GM21447 (cell line): Measurements from ENCODE around the gene KRTAP5-5.
"Not testable (repeated sequence)": the region's sequence is repeated elsewhere in the genome, so short reads cannot be mapped to it uniquely, and the experiment has no call there.

Source experiments
- ATAC-seq: cut with Tn5 transposase; IDR thresholded peaks from one replicate; pipeline ENCODE4 v1.9.1; 2021; ENCODE audit not compliant: unreplicated experiment

The KRTAP5-5 gene, protein sequence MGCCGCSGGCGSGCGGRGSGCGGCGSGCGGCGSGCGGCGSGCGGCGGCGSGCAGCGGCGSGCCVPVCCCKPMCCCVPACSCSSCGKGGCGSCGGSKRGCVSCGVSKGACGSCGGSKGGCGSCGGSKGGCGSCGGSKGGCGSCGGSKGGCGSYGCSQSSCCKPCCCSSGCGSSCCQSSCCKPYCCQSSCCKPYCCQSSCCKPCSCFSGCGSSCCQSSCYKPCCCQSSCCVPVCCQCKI

DNA sequence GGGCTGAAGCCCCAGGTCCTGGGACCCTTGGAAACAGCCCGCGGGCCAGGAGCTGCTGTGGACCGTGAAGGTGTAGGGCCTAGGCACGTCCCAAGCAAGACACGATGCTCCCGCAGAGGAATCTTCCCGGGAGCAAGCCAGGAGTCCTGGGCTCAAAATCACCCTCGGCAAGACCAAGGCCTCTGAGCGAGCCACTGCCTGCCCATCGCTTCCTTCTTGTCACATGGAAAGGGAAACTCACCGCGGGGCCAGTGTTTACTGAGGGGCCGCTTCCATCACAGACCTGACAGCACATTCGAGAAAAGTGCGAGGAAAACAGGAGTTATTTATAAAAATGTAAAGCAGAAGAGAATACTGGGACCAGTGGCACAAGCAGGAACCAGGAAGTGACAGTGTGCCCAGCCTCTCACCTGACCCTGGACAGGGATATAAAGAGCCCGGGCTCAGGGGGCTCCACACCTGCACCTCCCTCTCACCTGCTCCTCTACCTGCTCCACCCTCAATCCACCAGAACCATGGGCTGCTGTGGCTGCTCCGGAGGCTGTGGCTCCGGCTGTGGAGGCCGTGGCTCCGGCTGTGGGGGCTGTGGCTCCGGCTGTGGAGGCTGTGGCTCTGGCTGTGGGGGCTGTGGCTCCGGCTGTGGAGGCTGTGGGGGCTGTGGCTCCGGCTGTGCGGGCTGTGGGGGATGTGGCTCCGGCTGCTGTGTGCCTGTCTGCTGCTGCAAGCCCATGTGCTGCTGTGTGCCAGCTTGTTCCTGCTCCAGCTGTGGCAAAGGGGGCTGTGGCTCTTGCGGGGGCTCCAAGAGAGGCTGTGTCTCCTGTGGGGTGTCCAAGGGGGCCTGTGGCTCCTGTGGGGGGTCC, at the start of gene KRTAP5-5:
Gene KRTAP5-5 (plus strand): TSS at position 450 of the 860 bp plus-strand sequence. CDS start 66 bp downstream, at position 516.
- no peak for ATAC-seq

DNA sequence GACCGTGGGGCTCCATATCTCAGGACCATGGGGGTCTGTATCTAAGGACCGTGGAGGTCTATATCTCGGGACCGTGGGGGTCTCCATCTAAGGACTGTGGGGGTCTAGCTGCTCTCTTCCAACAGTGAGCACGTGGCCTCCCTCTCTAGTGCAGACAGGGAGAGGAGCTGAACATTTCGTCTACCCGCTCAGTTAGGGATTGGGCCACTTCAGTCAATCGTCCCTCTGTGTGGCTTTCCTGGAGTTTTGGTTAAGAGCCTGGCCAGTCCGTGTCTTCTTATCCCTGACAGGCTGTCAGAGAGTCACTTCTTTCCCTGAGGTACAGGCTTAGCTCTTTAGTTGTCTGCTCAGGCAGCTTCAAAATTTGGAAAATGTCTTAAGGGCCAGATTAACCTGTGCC, 47.6 kb upstream of the KRTAP5-5 start:
- no peak for ATAC-seq

DNA sequence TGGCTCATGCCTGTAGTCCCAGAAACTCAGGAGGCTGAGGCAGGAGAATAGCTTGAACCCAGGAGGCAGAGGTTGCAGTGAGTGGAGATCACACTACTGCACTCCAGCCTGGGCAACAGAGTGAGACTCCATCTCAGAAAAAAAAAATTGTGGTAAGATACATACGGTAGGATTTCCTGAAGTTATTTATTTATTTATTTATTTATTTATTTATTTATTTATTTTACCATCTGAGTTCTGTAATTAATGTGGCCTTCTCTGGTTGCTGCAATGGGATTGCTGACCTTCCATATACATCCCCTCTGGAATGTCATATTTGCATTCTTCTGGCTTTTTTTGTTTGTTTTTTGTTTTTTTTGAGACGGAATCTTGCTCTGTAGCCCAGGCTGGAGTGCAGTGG, 46.7 kb upstream of the KRTAP5-5 start:
- not testable (repeated sequence) for ATAC-seq

DNA sequence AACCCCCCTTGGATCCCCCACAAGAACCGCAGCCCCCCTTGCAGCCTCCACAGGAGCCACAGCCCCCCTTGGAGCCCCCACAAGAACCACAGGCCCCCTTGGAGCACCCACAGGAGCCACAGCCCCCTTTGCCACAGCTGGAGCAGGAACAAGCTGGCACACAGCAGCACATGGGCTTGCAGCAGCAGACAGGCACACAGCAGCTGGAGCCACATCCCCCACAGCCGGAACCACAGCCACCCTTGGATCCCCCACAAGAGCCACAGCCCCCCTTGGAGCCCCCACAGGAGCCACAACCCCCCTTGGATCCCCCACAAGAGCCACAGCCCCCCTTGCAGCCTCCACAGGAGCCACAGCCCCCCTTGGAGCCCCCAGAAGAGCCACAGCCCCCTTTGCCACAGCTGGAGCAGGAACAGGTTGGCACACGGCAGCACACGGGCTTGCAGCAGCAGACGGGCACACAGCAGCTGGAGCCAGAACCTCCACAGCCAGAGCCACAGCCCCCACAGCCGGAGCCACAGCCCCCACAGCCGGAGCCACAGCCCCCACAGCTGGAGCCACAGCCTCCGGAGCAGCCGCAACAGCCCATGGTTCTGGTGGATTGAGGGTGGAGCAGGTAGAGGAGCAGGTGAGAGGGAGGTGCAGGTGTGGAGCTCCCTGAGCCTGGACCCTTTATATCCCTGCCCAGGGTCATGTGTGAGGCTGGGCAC, 44.8 kb upstream of the KRTAP5-5 start, which contains the start of gene KRTAP5-1:
Gene KRTAP5-1 (minus strand): TSS at position 623 of the 710 bp plus-strand sequence. CDS start 34 bp downstream, at position 589.
- ATAC-seq, result not testable (repeated sequence)

DNA sequence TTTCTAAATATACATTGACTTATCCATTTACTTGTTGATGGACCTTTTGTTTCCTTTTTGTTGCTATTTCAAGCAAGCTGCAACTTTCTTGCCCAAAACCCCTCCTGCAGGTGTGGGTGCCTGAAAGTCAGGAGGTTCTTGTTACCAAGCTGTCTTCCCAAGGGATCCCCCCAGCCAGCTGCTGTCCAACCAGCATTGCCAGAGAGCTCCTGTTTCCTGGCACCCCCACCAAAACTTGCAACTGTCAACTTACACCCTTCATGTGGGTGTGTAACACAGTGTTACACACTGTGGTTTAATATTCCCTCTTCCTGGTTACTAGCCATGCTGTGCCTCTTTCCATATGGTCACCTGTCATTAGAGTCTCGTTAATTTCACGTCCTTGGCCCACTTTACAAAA, 42.9 kb upstream of the KRTAP5-5 start:
- no peak for ATAC-seq

DNA sequence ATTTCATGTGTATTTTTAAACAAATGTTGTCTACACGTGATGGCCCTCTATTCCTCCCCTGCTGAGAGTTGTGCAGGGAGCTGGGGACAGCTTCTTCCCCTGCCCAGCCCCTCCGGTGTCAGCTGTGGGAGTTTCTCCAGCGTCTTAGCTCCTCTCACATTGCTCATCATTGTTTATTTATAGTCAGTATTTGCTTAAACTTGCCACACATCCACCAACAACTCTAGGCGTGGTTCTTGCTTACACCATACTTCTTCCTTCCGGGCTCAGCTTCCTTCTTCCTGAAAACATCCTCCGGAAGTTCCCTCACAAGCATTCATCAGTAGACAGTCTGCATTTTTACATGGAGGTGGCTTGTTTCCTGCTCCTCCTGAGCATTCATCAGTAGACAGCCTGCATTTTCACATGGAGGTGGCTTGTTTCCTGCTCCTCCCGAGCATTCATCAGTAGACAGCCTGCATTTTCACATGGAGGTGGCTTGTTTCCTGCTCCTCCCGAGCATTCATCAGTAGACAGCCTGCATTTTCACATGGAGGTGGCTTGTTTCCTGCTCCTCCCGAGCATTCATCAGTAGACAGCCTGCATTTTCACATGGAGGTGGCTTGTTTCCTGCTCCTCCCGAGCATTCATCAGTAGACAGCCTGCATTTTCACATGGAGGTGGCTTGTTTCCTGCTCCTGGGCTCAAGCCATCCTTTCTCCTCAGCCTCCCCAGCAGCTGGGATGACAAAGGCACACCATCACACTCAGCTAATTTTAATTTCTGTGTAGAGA, 40.2 kb upstream of the KRTAP5-5 start:
- not testable (repeated sequence) for ATAC-seq

DNA sequence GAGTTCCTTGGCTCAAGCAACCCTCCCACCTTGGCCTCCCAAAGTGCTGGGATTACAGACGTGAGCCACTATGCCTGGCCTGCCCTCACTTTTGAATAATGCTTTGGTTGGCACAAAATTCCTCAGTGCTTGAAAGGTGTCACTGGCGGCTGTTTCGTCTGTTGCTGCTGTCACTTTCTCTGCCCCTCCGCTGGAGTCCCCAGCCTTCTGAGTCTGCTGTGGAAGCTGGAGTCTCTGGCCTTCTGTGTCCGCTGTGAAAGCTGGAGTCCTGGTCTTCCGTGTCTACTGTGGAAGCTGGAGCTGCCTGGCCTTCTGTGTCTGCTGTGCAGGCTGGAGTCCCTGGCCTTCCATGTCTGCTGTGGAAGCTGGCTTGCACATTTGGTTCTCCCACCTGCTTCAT, 39.6 kb upstream of the KRTAP5-5 start:
- no peak for ATAC-seq

DNA sequence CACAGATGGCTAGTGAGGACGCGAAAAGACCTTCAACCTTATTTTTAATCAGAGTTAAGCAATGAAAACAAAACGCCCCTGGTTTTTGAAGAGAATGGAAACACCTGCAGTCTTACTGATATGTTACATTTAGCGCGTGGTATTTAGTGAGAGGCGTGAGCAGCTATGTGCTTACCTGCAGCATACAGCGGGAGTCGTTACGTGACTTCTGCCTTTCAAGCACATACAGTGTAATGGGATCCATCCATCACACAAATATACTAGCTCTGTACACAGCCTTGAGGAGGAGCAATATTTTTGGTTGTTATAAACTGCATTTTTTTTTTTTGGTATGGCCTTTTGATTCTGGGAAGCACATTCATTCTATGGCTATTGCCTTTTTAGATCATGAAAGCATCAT, 36.9 kb upstream of the KRTAP5-5 start:
- no peak for ATAC-seq

DNA sequence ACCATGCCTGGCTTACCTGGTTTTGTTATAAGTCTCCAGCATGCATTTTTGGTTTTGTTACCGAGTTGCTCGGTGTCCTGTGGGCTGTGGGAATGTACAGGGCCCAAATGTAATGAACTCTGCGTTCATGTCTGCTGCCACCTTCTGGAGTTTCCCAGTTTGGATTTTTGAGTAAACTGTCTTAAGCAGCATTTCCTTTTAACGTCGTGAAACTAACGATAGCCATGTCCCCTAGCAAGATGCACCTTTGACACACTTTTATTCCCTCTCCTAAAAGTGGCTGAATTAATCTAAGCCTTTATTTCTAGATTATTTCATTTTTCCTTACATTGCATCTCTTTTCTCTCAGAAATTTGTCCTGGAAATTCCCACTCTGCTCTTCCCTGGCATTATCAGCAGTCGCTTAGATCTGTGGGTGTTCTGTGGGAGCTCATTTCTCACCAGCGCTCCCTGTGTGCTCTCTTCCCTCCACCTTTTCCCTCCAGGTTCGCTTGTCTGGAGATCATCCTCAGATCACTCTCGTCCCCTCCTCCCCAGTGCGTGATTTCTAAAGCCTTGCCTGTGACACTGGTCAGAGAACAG, 33.5 kb upstream of the KRTAP5-5 start:
- ATAC-seq, result not testable (repeated sequence)

DNA sequence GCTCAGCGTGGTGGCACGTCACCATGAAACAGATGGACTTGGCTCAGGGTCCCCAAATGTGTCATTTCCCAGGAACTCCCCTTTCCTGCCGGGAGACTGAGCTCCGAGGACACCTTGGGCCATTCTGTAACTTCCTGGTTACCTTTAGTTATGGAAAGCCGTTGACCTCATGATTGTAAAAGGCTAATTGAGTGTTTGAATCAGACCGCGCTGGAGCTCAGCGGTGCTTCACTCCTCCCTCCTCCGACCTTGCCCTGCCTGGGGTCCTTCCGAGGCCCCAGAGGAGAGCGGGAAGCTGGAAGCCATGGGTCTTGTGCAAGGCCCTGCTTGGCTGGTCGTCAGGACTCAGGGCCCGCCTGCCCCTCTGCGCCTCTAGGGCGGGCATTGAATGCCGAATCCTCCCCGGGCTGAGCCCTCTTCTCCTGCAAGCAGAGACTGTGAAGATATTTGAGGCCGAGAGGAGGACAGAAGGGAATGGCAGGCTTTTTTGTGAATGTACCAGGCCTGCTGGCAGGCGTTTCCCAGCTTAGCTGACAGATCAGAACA, 32.9 kb upstream of the KRTAP5-5 start:
- not testable (repeated sequence) for ATAC-seq

DNA sequence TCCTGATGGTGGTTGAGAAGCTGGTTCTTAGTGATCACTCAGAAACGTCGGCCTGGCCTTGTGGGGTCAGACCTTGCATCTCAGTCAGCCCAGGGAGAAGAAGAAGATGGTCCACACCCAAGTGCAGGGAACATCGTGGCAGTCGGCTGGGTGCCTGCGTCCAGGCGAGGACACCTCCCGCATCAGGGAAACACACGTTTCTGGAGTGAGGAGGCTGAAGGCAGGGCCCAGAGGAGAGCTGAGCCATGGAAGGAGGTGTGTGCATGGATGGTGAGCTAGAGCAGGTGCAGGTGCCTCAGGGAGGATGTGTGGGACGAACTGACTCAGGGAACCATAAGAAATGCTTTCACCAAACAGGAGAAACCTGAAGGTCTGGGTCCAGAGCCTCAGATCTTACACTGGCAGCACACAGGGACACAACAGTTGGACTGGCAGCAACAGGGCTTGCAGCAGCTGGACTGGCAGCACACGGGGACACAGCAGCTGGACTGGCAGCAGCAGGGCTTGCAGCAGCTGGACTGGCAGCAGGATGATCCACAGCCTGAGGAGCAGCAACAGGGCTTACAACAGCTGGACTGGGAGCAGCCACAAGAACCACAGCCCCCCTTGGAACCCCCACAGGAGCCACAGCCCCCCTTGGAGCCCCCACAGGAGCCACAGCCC, 32.1 kb upstream of the KRTAP5-5 start:
- no peak for ATAC-seq

DNA sequence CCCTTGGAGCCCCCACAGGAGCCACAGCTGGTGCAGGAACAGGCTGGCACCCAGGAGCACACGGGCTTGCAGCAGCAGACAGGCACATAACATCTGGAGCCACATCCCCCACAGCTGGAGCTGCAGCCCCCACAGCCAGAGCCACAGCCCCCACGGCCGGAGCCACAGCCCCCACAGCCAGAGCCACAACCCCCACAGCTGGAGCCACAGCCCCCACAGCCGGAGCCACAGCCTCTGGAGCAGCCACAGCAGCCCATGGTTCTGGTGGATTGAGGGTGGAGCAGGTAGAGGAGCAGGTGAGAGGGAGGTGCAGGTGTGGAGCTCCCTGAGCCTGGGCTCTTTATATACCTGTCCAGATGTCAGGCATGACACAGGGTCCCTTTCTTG, 31.6 kb upstream of the KRTAP5-5 start, which contains the start of gene KRTAP5-2:
Gene KRTAP5-2 (minus strand): TSS at position 301 of the 387 bp plus-strand sequence. CDS start 44 bp downstream, at position 257.
- ATAC-seq, result no peak

DNA sequence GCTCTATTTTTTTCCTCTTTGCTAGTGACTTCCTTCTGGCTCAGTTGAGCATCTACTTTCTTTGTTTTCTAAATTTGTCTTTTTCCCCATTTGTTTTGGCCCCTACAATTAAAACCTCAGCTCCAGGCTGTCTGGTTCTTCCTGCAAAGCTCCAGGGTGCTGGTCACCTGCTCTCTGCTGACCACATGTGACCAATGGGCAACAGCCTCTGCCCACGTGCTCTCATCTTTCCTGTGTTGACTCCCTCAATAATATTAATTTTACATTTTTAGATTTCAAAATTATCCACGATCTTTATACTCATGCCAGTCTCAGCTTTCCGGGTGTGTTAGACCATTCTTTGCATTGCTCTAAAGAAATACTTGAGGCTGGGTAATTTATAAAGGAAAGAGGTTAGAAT, 31.2 kb upstream of the KRTAP5-5 start:
- not testable (repeated sequence) for ATAC-seq

DNA sequence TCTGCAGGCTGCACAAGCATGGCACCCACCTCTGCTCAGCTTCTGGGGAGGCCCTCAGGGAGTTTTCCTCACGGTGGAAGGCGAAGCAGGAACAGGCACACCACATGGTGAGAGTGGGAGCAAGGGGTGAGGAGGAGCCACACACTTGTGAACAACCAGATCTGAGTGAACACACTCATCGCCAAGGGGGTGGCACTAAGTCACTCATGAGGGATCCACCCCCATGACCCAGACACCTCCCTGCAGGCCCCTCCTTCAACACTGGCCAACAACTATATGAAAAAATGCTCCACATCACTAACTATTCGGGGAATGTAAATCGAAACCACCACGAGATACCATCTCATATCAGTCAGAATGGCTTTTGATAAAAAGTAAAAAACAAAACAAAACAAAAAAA, 30.8 kb upstream of the KRTAP5-5 start:
- ATAC-seq, result no peak

DNA sequence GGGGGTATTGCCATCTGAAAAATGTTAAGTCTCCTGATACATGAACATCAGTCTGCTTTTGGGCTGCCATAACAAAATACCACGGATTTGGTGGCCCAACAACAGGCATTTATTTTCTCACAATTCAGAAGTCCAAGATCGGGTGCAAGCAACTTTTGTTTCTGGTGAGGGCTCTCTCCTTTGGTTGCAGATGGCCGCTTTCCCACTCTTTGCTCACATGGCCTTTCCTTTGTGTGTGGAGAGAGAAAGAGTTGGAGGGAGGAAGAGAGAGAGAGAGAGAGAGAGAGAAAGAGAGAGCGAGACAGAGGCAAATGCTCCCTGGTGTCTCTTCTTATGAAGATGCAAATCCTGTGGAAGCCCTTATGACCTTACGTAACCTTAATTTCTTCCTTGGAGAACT, 28.9 kb upstream of the KRTAP5-5 start:
- no peak for ATAC-seq

DNA sequence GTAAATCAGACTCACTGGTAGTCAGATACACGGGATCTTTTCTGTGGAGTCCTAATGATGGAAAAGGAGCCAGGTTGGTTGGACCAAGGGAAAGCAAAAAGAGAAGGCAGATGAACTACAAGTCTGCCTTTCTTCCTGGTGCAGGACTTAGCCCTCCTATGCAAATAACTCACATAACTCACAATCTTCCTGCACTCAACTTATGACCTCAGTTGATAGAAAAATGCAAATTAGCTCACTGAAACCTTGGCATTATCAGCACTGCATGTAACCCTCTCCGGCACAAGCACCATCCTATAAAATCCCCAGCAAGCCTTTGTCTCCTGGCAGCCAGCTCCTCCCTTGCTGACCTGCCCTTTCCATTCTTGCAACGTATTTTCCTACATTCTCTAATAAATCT, 27.9 kb upstream of the KRTAP5-5 start:
- not testable (repeated sequence) for ATAC-seq

DNA sequence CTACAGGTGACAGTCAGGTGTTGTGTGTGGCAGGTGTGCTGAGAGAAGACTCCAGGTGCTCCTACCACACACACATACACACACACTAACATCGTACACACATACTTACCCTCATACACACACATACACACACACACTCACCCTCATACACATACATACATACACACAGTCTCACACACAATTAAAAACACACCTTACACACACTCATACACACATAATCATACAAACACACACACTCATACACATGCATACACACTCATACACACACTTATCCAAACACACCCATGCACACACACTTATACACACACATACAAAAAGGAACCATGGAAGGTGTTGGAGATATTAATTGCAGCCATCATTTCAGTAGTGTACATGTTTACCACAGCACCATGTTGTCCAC, 25.9 kb upstream of the KRTAP5-5 start:
- ATAC-seq, result no peak

DNA sequence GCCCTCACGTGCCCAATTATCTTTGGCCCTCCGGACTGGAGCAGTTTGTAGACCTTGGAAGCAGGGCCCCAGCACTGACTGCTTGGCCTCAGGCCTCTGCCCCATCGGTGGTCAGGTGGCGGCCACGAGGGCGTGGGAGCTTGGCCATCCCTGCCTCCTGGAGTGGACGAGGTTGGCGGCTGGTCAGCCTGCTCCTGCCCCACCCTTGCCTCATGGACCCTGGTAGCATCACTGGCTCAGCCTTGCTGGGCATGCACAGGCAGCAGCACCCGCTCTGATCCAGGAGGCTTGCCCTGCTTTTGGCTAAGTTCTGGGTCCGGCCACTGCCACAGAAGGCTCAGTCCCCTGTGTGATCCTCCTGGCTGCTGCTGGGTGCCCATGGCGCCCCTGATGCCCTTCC, 25.4 kb upstream of the KRTAP5-5 start:
- ATAC-seq, result no peak

DNA sequence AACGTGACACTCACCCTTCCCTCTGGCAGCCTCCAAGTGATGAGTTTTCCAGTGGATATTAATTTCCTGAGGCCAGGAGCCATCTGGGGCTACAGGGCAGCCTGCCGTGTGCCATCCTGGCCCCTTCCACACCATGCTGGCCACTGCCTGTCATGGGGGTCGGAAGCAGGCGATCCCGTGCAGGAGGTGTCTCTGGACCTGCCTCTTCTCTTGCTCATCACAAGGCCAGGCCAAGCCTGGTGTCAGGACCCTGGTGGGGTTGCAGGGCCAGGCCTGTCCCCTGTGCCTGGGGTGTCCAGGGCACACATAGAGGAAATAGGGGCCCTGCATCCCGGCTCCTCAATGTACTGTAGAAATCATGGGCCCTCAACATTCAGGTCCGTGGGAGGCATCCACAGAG, 24.9 kb upstream of the KRTAP5-5 start:
- no peak for ATAC-seq
